ENCODE data around the gene AKR7A3. TPM values are rescaled to one million over a fixed set of nuclear protein-coding genes. Genes with fewer than 3 reads are reported as not detected.
A peak's percentile ranks its signal among the peaks of the same experiment; 100 is the strongest.
"Not testable (repeated sequence)": the region's sequence is repeated elsewhere in the genome, so short reads cannot be mapped to it uniquely, and the experiment has no call there.

AKR7A3 gene
- total RNA-seq, 1 experiment from 2014 or later, result 0.40 TPM

DNA sequence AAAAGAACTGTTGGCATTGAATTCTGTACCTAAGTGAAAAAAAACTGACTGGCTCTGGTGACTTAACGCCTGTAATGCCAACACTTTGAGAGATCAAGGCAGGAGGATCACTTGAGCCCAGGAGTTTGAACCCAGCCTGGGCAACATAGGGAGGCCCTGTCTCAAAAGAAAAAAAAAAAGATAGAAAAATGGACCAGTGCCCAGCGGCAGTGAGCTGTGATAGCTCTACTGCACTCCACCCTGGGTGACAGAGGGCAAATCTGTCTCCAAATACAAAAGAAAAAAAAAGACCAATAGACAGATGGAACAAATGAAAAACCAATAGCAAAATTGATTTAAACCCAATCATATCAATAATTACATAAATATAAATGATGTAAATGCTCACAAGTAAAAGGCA, 674 bp upstream of the AKR7A3 start:
- Mint-ChIP-seq H3K27ac (ENCODE audit: low read depth, unreplicated experiment) (no peak overlapping the region), H3K4me3 (ENCODE audit: unreplicated experiment) (peak overlapping the region; percentile 41), H3K9me3 (ENCODE audit: unreplicated experiment) (peaks cover 8% of the 10 kb centered on the region), H3K27me3 (ENCODE audit: insufficient read depth, unreplicated experiment) (no peaks in the 10 kb centered on the region), H3K36me3 (ENCODE audit: insufficient read depth, unreplicated experiment) (no peaks in the 10 kb centered on the region), H3K4me1 (ENCODE audit: insufficient read depth, unreplicated experiment) (no peaks in the 10 kb centered on the region)
- intact Hi-C loops (cut with micrococcal nuclease), result no loop called here
- TF ChIP-seq, protein P1, sequence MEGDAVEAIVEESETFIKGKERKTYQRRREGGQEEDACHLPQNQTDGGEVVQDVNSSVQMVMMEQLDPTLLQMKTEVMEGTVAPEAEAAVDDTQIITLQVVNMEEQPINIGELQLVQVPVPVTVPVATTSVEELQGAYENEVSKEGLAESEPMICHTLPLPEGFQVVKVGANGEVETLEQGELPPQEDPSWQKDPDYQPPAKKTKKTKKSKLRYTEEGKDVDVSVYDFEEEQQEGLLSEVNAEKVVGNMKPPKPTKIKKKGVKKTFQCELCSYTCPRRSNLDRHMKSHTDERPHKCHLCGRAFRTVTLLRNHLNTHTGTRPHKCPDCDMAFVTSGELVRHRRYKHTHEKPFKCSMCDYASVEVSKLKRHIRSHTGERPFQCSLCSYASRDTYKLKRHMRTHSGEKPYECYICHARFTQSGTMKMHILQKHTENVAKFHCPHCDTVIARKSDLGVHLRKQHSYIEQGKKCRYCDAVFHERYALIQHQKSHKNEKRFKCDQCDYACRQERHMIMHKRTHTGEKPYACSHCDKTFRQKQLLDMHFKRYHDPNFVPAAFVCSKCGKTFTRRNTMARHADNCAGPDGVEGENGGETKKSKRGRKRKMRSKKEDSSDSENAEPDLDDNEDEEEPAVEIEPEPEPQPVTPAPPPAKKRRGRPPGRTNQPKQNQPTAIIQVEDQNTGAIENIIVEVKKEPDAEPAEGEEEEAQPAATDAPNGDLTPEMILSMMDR (IDR thresholded peaks at IDR 0.05; ENCODE audit: unreplicated experiment), result no peak
- CTCF ChIA-PET, result no interaction called here
- DNase-seq (ENCODE audit: unreplicated experiment), result no peak
- no TSS peak for BruUV-seq (replicated peaks)
- POLR2A ChIA-PET, result no interaction called here

DNA sequence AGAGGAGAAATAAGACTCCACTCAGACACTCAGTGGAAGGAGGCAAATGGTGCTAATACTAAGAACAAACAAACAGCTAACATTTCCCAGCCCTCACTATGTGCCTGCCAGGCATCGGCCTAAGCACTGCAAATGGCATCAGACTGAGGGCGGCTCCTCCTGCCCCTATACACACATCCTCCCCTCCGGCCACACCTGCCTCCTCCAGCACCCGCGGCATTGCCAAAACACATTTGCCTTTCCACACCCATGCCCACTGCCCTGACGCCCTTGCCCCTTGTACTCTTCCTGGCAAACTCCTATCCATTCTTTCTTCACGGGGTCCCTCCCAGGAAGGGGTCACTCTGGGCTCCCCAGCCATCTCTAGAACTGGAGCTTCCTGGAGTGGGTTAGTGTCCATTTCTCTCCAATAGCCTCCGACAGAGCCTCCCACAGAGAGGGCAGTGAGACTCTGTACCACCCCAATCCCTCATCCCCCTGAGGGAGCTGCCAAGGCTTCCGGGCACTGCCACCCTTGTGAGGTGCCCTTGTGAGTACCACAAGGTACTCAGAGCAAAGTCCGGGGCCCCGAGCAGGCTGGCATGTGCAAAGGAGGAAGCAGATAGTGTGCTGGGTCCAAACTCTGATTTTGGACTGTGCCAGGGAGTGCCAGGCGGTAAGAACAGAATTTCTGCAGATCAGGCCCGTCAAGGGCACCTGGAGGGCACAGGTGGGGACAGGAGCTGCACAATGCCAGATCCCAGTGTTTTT, 959 bp downstream of the AKR7A3 start:
- no TSS peak for BruUV-seq (replicated peaks)
- no peak for DNase-seq (ENCODE audit: unreplicated experiment)
- POLR2A ChIA-PET, result interaction anchor here (0.6 kb wide), 1 partner anchor 1098 kb away, joined by 3 read pairs; no protein-coding TSS in a partner anchor
- H3K27me3 Mint-ChIP-seq (ENCODE audit: insufficient read depth, unreplicated experiment), result no peaks in the 10 kb centered on the region
- no peak overlapping the region for H3K4me3 Mint-ChIP-seq (ENCODE audit: unreplicated experiment)
- TF ChIP-seq, protein P1 (IDR thresholded peaks at IDR 0.05; ENCODE audit: unreplicated experiment), result no peak
- H3K9me3 Mint-ChIP-seq (ENCODE audit: unreplicated experiment), result peaks cover 8% of the 10 kb centered on the region
- intact Hi-C loops (cut with micrococcal nuclease), result no loop called here
- CTCF ChIA-PET, result no interaction called here
- no peaks in the 10 kb centered on the region for H3K4me1 Mint-ChIP-seq (ENCODE audit: insufficient read depth, unreplicated experiment)
- peaks cover 6% of the 10 kb centered on the region for H3K36me3 Mint-ChIP-seq (ENCODE audit: insufficient read depth, unreplicated experiment)
- no peak overlapping the region for H3K27ac Mint-ChIP-seq (ENCODE audit: low read depth, unreplicated experiment)

GRCh38 chr1:19285807-19286206, 2.8 kb downstream of the AKR7A3 start:
- DNase-seq (ENCODE audit: unreplicated experiment); H3K9me3 Mint-ChIP-seq (ENCODE audit: unreplicated experiment); intact Hi-C loops (cut with micrococcal nuclease); H3K27ac Mint-ChIP-seq (ENCODE audit: low read depth, unreplicated experiment); POLR2A ChIA-PET; H3K4me3 Mint-ChIP-seq (ENCODE audit: unreplicated experiment); BruUV-seq (replicated peaks); H3K27me3 Mint-ChIP-seq (ENCODE audit: insufficient read depth, unreplicated experiment); H3K4me1 Mint-ChIP-seq (ENCODE audit: insufficient read depth, unreplicated experiment); H3K36me3 Mint-ChIP-seq (ENCODE audit: insufficient read depth, unreplicated experiment); CTCF ChIA-PET: not testable (repeated sequence)

DNA sequence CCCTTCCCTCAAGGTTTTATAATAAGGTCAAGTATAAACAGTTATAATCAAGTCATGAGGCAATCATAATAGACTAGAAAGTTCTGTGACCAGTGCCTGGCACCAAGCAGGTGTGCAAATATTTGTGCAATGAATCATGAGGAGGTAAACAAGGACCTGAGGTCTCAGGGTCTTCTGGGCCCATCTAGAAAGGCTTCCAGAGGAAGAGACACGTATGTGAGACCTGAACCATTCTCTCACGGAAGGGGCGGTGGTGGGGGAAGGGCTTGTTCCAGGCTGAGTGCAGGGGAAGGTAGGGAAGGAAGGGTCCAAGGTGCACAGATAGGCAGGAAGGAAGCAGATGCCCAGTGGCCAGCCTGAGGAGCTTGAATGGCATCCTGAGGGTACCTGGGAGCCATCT, 3.2 kb downstream of the AKR7A3 start:
- H3K36me3 Mint-ChIP-seq (ENCODE audit: insufficient read depth, unreplicated experiment); H3K27me3 Mint-ChIP-seq (ENCODE audit: insufficient read depth, unreplicated experiment); H3K9me3 Mint-ChIP-seq (ENCODE audit: unreplicated experiment); intact Hi-C loops (cut with micrococcal nuclease); BruUV-seq (replicated peaks); POLR2A ChIA-PET; DNase-seq (ENCODE audit: unreplicated experiment); H3K4me3 Mint-ChIP-seq (ENCODE audit: unreplicated experiment); H3K4me1 Mint-ChIP-seq (ENCODE audit: insufficient read depth, unreplicated experiment); H3K27ac Mint-ChIP-seq (ENCODE audit: low read depth, unreplicated experiment): not testable (repeated sequence)
- CTCF ChIA-PET, result interaction anchor here (0.7 kb wide), 1 partner anchor 133 kb away, joined by 3 read pairs; no protein-coding TSS in a partner anchor

GRCh38 chr1:19284881-19285280, 3.7 kb downstream of the AKR7A3 start:
- Mint-ChIP-seq H3K36me3 (ENCODE audit: insufficient read depth, unreplicated experiment) (peaks cover 6% of the 10 kb centered on the region), H3K27ac (ENCODE audit: low read depth, unreplicated experiment) (no peak overlapping the region), H3K9me3 (ENCODE audit: unreplicated experiment) (no peaks in the 10 kb centered on the region), H3K4me1 (ENCODE audit: insufficient read depth, unreplicated experiment) (no peaks in the 10 kb centered on the region), H3K4me3 (ENCODE audit: unreplicated experiment) (no peak overlapping the region), H3K27me3 (ENCODE audit: insufficient read depth, unreplicated experiment) (no peaks in the 10 kb centered on the region)
- intact Hi-C loops (cut with micrococcal nuclease), result no loop called here
- TF ChIP-seq, protein P1 (IDR thresholded peaks at IDR 0.05; ENCODE audit: unreplicated experiment), result no peak
- ChIA-PET POLR2A (no interaction called here), CTCF (interaction anchor here (0.7 kb wide), 1 partner anchor 133 kb away, joined by 3 read pairs; no protein-coding TSS in a partner anchor)
- no peak for DNase-seq (ENCODE audit: unreplicated experiment)
- BruUV-seq (replicated peaks), result no TSS peak

All from MCF 10A (cell line).